HCT116 (cell line): Measurements from ENCODE around the gene ZNF385A. TPM values are rescaled to one million over a fixed set of nuclear protein-coding genes. Genes with fewer than 3 reads are reported as not detected.

Source experiments
- ATAC-seq: fragments of 200-7000 bp; cut with Tn5 transposase; 2 replicates; pipeline ENCODE4 v1.9.1; 2020; ENCODE audit warnings: mild to moderate bottlenecking, moderate library complexity
- BruUV-seq: library from RNA; stranded (reverse); fragments of 400-500 nt; replicated peaks from 2 replicates; lab custom pipeline; 2021; lab: Mats Ljungman, UMichigan
- CTCF ChIA-PET: fragments of 300-600 bp; sonication (Branson Sonifier 250); formaldehyde crosslinking; loops from one replicate; lab custom pipeline; 2021; ENCODE audit warnings: antibody characterized with exemption; lab: Charles Lee
- POLR2A ChIA-PET: fragments of 300-600, 350-600 bp; sonication (Branson Sonifier 250); formaldehyde crosslinking; loops from one replicate; lab custom pipeline; 2021; ENCODE audit warnings: antibody characterized with exemption; lab: Charles Lee
- RAD21 ChIA-PET, 2 experiments: fragments of 300-600 bp; sonication (Branson Sonifier 250); formaldehyde crosslinking; loops; one replicate each; lab custom pipeline; 2023; ENCODE audit warnings: low total read pairs in 2 of 2; ENCODE audit not compliant: uncharacterized antibody in 2 of 2, unreplicated experiment in 2 of 2, low non-redundant PET in 1 of 2; lab: Charles Lee
- DNase-seq: peaks from one replicate; pipeline ENCODE4 v3.0.0-alpha.2; 2010; ENCODE audit warnings: low read depth, low spot score
- H2AFZ ChIP-seq: fragments of 200-600 bp; shearing (Covaris generic), sonication (generic); 2 replicates; pipeline ENCODE4 v1.6.1; 2017; ENCODE audit warnings: low read depth, mixed run types, mixed read lengths, antibody characterized with exemption, low read length; ENCODE audit not compliant: poor library complexity, severe bottlenecking
- H3K27ac ChIP-seq: 2 replicates; pipeline ENCODE4 v1.5.1; 2012; ENCODE audit warnings: low read depth, low read length
- H3K27me3 ChIP-seq: fragments of 200-600 bp; sonication (generic); 2 replicates; pipeline ENCODE4 v1.6.1; 2016; ENCODE audit warnings: mixed run types, low read length, mixed read lengths; ENCODE audit not compliant: insufficient read depth
- H3K36me3 ChIP-seq, 2 experiments: fragments of 200-500 bp in 1 of 2; fragments of 200-600 bp in 1 of 2; sonication (Bioruptor generic) in 1 of 2; sonication (generic) in 1 of 2; 2 replicates each; pipeline versions ENCODE4 v1.5.1 to v1.6.1; 2014 to 2016; ENCODE audit warnings: low read length in 2 of 2, inconsistent platforms in 1 of 2, mixed read lengths in 1 of 2, mixed run types in 1 of 2; ENCODE audit not compliant: insufficient read depth in 2 of 2, control insufficient read depth in 1 of 2
- H3K4me1 ChIP-seq, 2 experiments: fragments of 200-600 bp in 1 of 2; sonication (generic) in 1 of 2; 2 replicates each; pipeline versions ENCODE4 v1.5.1 to v1.6.1; 2012 to 2017; ENCODE audit warnings: low read length in 2 of 2, inconsistent platforms in 1 of 2, mild to moderate bottlenecking in 1 of 2, mixed read lengths in 1 of 2, mixed run types in 1 of 2, moderate library complexity in 1 of 2; ENCODE audit not compliant: insufficient read depth in 2 of 2, control insufficient read depth in 1 of 2
- H3K4me2 ChIP-seq: fragments of 200-600 bp; sonication (generic); 2 replicates; pipeline ENCODE4 v1.6.1; 2017; ENCODE audit warnings: mixed run types, low read length, mixed read lengths
- H3K4me3 ChIP-seq, 2 experiments: fragments of 200-600 bp in 1 of 2; sonication (generic) in 1 of 2; replicated peaks in 1 of 2; 2 replicates each; pipeline ENCODE4 v1.5.1; 2011 to 2016; ENCODE audit warnings: low read length in 2 of 2, control low read depth in 1 of 2, low read depth in 1 of 2, mild to moderate bottlenecking in 1 of 2, mixed read lengths in 1 of 2, mixed run types in 1 of 2
- H3K79me2 ChIP-seq: fragments of 200-600 bp; sonication (generic); 2 replicates; pipeline ENCODE4 v1.6.1; 2017; ENCODE audit warnings: mild to moderate bottlenecking, mixed run types, low read length, moderate library complexity, mixed read lengths; ENCODE audit not compliant: insufficient read depth
- H3K9ac ChIP-seq: fragments of 200-600 bp; sonication (generic); 2 replicates; pipeline ENCODE4 v1.6.1; 2016; ENCODE audit warnings: low read length, mixed read lengths
- H3K9me2 ChIP-seq: fragments of 200-600 bp; sonication (generic), shearing (Covaris generic); 2 replicates; pipeline ENCODE4 v1.6.1; 2017; ENCODE audit warnings: mixed run types, mild to moderate bottlenecking, moderate library complexity; ENCODE audit not compliant: insufficient read depth
- H3K9me3 ChIP-seq, 2 experiments: fragments of 200-500 bp in 1 of 2; fragments of 200-600 bp in 1 of 2; sonication (Bioruptor generic) in 1 of 2; sonication (generic) in 1 of 2; 2 replicates each; pipeline ENCODE4 v1.6.1; 2014 to 2017; ENCODE audit warnings: low read length in 2 of 2, mixed read lengths in 2 of 2, inconsistent platforms in 1 of 2, low read depth in 1 of 2, mild to moderate bottlenecking in 1 of 2, mixed run types in 1 of 2, moderate library complexity in 1 of 2; ENCODE audit not compliant: control insufficient read depth in 1 of 2, insufficient read depth in 1 of 2
- H4K20me1 ChIP-seq: fragments of 200-600 bp; sonication (generic), shearing (Covaris generic); 2 replicates; pipeline ENCODE4 v1.6.1; 2017; ENCODE audit warnings: mixed run types, mild to moderate bottlenecking, moderate library complexity; ENCODE audit not compliant: insufficient read depth
- ATF3 ChIP-seq: IDR thresholded peaks from 2 replicates; pipeline ENCODE4 v1.6.1; 2012
- CBX3 ChIP-seq: IDR thresholded peaks from 2 replicates; pipeline ENCODE4 v1.6.1; 2012; ENCODE audit warnings: low read depth
- CEBPB ChIP-seq: IDR thresholded peaks from 2 replicates; pipeline ENCODE4 v1.6.1; 2012; ENCODE audit warnings: low read depth
- CTCF ChIP-seq, 3 experiments: fragments of 200-600 bp in 1 of 3; sonication (generic) in 1 of 3; IDR thresholded peaks in 2 of 3; conservative IDR thresholded peaks in 1 of 3; 2 replicates each; pipeline ENCODE4 v1.5.1; 2012 to 2017; ENCODE audit warnings: low read depth in 2 of 3, low read length in 2 of 3, antibody characterized with exemption in 1 of 3, borderline replicate concordance in 1 of 3, control low read depth in 1 of 3, mild to moderate bottlenecking in 1 of 3, mixed read lengths in 1 of 3, mixed run types in 1 of 3, moderate library complexity in 1 of 3; ENCODE audit not compliant: insufficient read depth in 1 of 3
- EGR1 ChIP-seq: IDR thresholded peaks from 2 replicates; pipeline ENCODE4 v1.6.1; 2012; ENCODE audit warnings: low read depth
- ELF1 ChIP-seq: IDR thresholded peaks from 2 replicates; pipeline ENCODE4 v1.6.1; 2012; ENCODE audit warnings: low read depth, borderline replicate concordance
- EZH2phosphoT487 ChIP-seq: fragments of 200-600 bp; IDR thresholded peaks from 2 replicates; pipeline ENCODE4 v1.6.1; 2018; ENCODE audit warnings: antibody characterized with exemption, borderline replicate concordance
- FOSL1 ChIP-seq: IDR thresholded peaks from 2 replicates; pipeline ENCODE4 v1.6.1; 2012; ENCODE audit warnings: low read depth
- JUND ChIP-seq: IDR thresholded peaks from 2 replicates; pipeline ENCODE4 v1.6.1; 2012
- POLR2A ChIP-seq: IDR thresholded peaks from 2 replicates; pipeline ENCODE4 v1.7.0; 2011; ENCODE audit warnings: borderline replicate concordance; ENCODE audit not compliant: insufficient read depth, insufficient read length; ENCODE audit errors: extremely low read depth
- POLR2AphosphoS5 ChIP-seq: IDR thresholded peaks from 2 replicates; pipeline ENCODE4 v1.6.1; 2011; ENCODE audit warnings: mild to moderate bottlenecking, low read depth, low read length, moderate library complexity
- RAD21 ChIP-seq: IDR thresholded peaks from 2 replicates; pipeline ENCODE4 v1.6.1; 2012; ENCODE audit warnings: low read depth, mild to moderate bottlenecking
- REST ChIP-seq: IDR thresholded peaks from 2 replicates; pipeline ENCODE4 v1.6.1; 2012; ENCODE audit warnings: low read depth
- SP1 ChIP-seq: IDR thresholded peaks from 2 replicates; pipeline ENCODE4 v1.6.1; 2012; ENCODE audit warnings: low read depth
- SRF ChIP-seq: IDR thresholded peaks from 2 replicates; pipeline ENCODE4 v1.6.1; 2012; ENCODE audit warnings: low read depth
- TCF7L2 ChIP-seq: IDR thresholded peaks from 2 replicates; pipeline ENCODE4 v1.7.0; 2011; ENCODE audit warnings: borderline replicate concordance, inconsistent platforms; ENCODE audit not compliant: insufficient read depth, insufficient read length; ENCODE audit errors: extremely low read depth
- YY1 ChIP-seq: IDR thresholded peaks from 2 replicates; pipeline ENCODE4 v1.6.1; 2011; ENCODE audit warnings: low read length, low read depth, moderate library complexity, mild to moderate bottlenecking; ENCODE audit not compliant: insufficient replicate concordance; ENCODE audit errors: extremely low read depth
- ZFX ChIP-seq: fragments of 450-650 bp; IDR thresholded peaks from 2 replicates; pipeline ENCODE4 v1.6.1; 2017
- ZNF274 ChIP-seq: fragments of 200-500 bp; sonication (Bioruptor generic); IDR thresholded peaks from 2 replicates; pipeline ENCODE4 v1.6.1; 2014; ENCODE audit warnings: mild to moderate bottlenecking, low read depth, low read length, inconsistent platforms
- intact Hi-C: fragments of 100-400 bp; cut with micrococcal nuclease; formaldehyde crosslinking; loops from 2 replicates; pipeline ENCODE4 v1.10.0; 2022
- total RNA-seq: library from RNA; stranded (reverse); gene quantifications from one replicate; pipeline ENCODE4 v1.2.1, GENCODE V29; 2021; ENCODE audit not compliant: unreplicated experiment

ZNF385A gene
- total RNA-seq, 1 experiment from 2014 or later: 34.7 TPM

GRCh38 chr12:54386403-54387113, 2.0 kb upstream of the ZNF385A start:
- Histone ChIP-seq H3K9ac (no peak overlapping the region), H2AFZ (no peak overlapping the region), H3K36me3 (no peaks in the 10 kb centered on the region), H3K27me3 (no peaks in the 10 kb centered on the region), H3K9me2 (no peaks in the 10 kb centered on the region), H3K4me2 (no peak overlapping the region), H3K4me1 (peaks cover 27 to 76% of the 10 kb centered on the region in 2 experiments), H4K20me1 (no peaks in the 10 kb centered on the region), H3K4me3 (no peak overlapping the region), H3K9me3 (no peaks in the 10 kb centered on the region), H3K27ac (no peak overlapping the region), H3K79me2 (no peaks in the 10 kb centered on the region)
- TF ChIP-seq CBX3 (no peak), ZNF274 (no peak), ATF3 (no peak), EZH2phosphoT487 (no peak), POLR2AphosphoS5 (no peak), FOSL1 (no peak), TCF7L2 (no peak), RAD21 (no peak), EGR1 (no peak), REST (no peak), JUND (no peak), CEBPB (no peak), ZFX (no peak), POLR2A (no peak), CTCF (IDR thresholded peaks at IDR 0.05 in 2 of 3, conservative IDR thresholded peaks at IDR 0.05 in 1 of 3; ENCODE audit: borderline replicate concordance in 1 of 3, insufficient read depth in 1 of 3, low read depth in 2 of 3, low read length in 2 of 3) (no peak), ELF1 (no peak), SRF (no peak), SP1 (no peak), YY1 (no peak)
- intact Hi-C loops: no loop called here
- ATAC-seq: no peak
- no peak for DNase-seq
- CTCF ChIA-PET: interaction anchor here (0.9 to 2.3 kb wide), 4 partner anchors 8 to 62 kb away, joined by 3 to 18 read pairs (median 10); partner anchors contain the start of gene COPZ1
- BruUV-seq: no TSS peak
- POLR2A ChIA-PET: no interaction called here
- RAD21 ChIA-PET: no interaction called here
